ENCODE results near the gene OR1Q1. TPM values are rescaled to one million over a fixed set of nuclear protein-coding genes. Genes with fewer than 3 reads are reported as not detected.

The OR1Q1 gene
- total RNA-seq = not detected

GRCh38 chr9:122614362-122614761 is at the start of gene OR1Q1:
TSS of gene OR1Q1 (plus strand) at chr9:122614738. CDS start at chr9:122614738, 0 bp downstream.

GRCh38 chr9:122583284-122583683 is 31.3 kb upstream of the OR1Q1 start, which contains the start of gene OR1L8:
TSS of gene OR1L8 (minus strand) at chr9:122583384. CDS start at chr9:122568477, 14,907 bp downstream.

GRCh38 chr9:122657527-122657926 is 43.0 kb downstream of the OR1Q1 start, which contains the start of gene OR1B1:
TSS of gene OR1B1 (minus strand) at chr9:122657627.

GRCh38 chr9:122661416-122661815 is 46.9 kb downstream of the OR1Q1 start, which contains the start of gene OR1L1:
TSS of gene OR1L1 (plus strand) at chr9:122661716. CDS start at chr9:122661716, 0 bp downstream.

Other genes with a start within 250 kb of the OR1Q1 start
- 1.4 TPM for gene PTGS1, start 243.7 kb upstream of the OR1Q1 start, total RNA-seq
- not detected for gene OR1J1, start 136.8 kb upstream of the OR1Q1 start, total RNA-seq
- gene OR1J2, start 103.9 kb upstream of the OR1Q1 start, total RNA-seq = not detected
- gene OR1J4, start 95.6 kb upstream of the OR1Q1 start, total RNA-seq = not detected
- gene OR1N1, start 87.4 kb upstream of the OR1Q1 start, total RNA-seq = not detected
- not detected for gene OR1N2, start 61.6 kb upstream of the OR1Q1 start, total RNA-seq
- not detected for gene OR1L8, start 31.4 kb upstream of the OR1Q1 start, total RNA-seq
- not detected for gene OR1B1, start 42.9 kb downstream of the OR1Q1 start, total RNA-seq
- not detected for gene OR1L1, start 47.0 kb downstream of the OR1Q1 start, total RNA-seq
- gene OR1L3, start 60.4 kb downstream of the OR1Q1 start, total RNA-seq = not detected
- not detected for gene OR1L4, start 109.3 kb downstream of the OR1Q1 start, total RNA-seq
- not detected for gene OR1L6, start 127.6 kb downstream of the OR1Q1 start, total RNA-seq
- gene OR5C1, start 174.2 kb downstream of the OR1Q1 start, total RNA-seq = not detected
- not detected for gene OR1K1, start 185.4 kb downstream of the OR1Q1 start, total RNA-seq
- gene PDCL, start 213.8 kb downstream of the OR1Q1 start, total RNA-seq = 51.2 TPM